HG03558 (cell line): ENCODE results near the gene FBXO5.
"Not testable (repeated sequence)": the region's sequence is repeated elsewhere in the genome, so short reads cannot be mapped to it uniquely, and the experiment has no call there.

Experiments
- ATAC-seq: cut with Tn5 transposase; IDR thresholded peaks from one replicate; pipeline ENCODE4 v1.9.1; 2021; ENCODE audit warnings: moderate number of reproducible peaks; ENCODE audit not compliant: unreplicated experiment; ENCODE audit errors: extremely low read depth

The FBXO5 gene

DNA sequence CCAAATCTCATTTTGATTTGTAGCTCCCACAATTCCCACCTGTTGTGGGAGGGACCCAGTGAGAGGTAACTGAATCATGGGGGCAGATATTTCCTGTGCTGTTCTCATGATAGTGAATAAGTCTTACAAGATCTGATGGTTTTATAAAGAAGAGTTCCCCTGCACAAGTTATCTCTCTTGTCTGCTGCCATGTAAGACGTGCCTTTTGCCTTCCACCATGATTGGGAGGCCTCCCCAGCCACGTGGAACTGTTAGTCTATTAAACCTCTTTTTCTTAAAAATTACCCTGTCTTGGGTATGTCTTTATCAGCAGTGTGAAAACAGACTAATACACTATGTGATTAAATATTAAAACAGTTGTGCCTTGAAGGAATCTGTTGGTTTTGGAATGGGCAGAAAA is 16.7 kb upstream of the FBXO5 start:
- ATAC-seq = not testable (repeated sequence)

DNA sequence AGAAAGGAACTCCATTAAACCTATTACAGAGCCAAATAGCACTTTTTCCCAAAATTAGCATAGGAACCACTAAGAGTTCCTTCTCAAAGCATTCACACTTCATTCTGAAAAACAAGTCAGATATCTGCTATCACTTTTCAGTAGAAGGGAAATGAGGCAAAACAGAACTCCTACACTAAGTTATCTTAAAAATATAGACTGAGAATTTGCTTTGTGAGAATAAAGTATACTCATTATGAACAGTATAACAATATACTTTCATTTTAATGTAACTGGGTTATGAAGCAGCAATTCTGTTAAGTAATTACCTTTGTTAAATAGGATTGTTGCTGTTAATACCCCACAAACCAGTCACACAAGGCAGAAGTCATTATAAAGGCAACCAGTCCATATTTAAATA is 11.0 kb upstream of the FBXO5 start:
- no peak for ATAC-seq

DNA sequence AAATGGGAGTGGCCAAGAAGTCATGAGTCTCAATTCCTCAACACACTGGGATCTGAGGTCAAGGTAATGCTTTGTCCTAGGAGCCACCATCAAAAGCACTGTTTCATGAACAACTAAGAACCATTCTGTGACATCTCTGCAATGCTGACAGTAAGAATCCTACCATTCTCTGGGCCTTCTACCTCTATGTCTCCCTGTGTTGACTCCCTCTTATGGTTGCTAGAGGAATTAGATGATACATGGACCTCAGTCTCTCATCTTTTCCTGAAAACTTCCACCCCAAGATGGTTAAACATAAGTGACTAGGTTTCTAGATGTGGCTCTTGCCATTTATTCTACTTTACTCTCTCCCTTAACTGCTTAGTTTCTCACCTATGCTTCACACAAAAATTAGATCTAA is 10.6 kb upstream of the FBXO5 start:
- no peak for ATAC-seq

DNA sequence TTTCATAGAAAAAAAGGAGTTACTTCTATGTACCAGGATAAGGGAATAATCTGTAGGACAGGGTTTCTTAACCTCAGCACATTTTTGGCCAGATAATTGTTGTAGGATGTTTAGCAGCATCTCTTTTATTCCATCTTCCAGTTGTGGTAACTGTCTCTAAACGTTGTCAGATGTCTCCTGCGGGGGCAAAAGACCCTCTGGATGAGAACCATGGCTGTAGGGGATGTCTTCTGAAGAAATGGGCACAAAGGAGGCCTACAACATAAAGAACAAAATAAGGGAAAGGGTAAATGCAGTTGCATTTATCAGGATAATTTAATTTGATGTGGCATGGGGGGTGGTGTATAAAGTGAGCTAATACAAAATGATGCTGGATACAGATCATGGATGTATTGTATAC is 4.1 kb upstream of the FBXO5 start:
- ATAC-seq = no peak

DNA sequence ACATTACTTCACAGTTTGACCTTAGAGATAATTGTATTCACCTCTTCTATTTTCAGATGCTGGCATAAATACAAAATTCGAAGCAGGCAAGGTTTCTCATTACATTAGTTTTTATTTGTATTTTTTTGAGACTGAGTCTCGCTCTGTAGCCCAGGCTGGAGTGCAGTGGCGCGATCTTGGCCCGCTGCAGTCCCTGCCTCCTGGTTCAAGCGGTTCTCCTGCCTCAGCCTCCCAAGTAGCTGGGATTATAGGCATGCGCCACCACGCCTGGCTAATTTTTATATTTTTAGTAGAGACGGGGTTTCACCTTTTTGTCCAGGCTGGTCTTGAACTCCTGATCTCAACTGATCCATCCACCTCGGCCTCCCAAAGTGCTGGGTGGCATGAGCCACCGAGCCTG is 2.5 kb upstream of the FBXO5 start:
- not testable (repeated sequence) for ATAC-seq

DNA sequence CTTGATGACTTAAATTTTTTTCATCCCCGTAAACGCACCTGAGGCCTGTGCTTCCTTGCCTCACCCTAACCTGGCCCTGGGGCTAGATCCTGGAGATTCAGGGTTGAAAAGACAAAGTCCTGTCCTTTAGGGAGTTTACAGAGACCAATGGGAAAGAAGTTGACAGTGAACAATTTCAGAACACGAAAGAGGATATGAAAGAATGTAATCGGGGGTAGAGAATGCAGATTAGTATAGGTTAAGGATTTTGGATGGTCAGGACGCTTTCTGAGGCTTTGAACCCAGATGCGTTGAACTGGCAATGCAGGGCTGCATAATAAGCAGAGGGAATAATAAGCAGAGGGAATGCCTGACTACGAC is 1.7 kb upstream of the FBXO5 start:
- peak; percentile 18 for ATAC-seq

DNA sequence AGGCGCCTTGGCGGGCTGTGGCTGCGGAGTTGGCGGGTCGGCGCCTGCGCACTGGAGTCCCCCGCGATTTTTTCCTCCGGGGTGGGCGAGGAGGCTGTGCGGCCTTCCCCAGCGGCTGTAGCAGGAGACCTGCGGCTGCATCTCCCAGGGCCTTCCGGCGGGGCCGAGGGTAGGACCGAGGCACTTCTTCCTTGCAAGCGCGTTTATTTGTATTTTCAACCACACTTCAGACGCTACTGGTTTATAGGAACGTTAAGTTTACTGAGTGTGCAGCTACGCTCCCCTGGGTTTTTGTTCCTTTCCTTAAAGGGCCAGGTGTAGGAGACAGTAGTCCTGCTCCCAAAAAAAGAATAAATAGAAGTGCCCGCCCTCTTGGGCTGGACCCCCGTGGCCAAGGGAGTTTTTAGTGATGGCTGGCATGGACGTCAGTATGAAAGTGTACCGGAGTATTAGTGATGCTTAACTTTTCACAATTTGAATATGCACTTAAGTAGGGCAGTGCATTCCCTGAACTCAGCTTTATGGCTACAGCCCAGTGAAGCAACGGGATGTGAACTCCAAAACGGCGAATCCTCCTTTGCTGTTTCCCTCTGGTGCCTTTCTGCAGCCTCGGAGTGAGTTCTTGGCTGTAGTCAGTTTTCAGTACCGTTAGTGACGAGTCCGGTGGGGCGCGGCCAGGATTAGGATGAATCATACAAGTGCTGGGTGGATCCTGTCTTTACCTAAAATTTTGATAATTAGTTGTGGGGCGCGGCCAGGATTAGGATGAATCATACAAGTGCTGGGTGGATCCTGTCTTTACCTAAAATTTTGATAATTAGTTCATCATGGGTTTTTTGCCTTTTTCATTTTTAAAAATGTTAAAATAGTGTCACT is 1.0 kb upstream of the FBXO5 start:
- ATAC-seq = no peak

DNA sequence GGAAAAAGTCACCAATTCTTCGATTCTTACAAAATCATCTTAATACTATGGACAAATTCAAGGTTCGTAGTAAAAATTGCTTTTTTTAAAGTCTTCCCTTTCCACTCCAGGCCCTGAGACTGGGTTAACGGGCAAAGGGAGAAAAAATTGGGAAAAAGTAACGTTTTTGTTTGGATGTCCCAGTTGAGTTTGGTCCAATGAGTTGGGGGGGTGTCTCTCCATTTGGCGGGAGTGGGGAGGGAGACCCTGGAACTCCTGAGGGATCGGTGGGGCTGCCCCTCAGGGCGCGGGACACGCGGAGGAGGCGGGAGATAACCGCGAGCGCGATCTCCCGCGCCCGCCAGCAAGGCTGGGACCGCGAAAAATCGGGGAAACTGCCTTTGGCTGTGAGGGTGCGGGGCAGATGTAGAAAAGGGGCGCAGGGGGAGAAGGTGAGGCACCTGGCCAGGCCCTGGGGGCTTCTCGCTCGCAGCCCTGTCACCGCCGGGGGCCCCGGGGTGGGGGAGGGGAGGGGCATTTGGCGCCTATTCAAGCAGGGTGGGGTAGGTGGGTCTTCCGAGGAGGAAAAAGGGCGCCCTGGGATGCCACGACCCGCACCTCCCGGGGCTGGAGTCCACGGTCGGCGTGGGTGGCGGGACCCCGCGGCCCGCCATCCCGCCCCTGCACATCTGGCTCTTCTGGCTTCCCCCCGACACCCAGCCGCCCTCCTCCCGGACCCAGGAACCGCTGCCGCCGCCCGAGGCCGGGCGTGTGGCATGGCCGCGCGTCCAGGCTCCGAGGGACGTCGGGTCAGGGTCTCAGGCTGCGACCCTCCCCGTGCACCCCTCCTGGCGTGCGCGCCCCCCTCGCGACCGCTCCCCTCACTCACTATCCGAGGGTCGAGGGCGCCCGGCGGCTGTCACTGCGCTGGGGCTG is 595 bp downstream of the FBXO5 start:
- ATAC-seq = no peak

DNA sequence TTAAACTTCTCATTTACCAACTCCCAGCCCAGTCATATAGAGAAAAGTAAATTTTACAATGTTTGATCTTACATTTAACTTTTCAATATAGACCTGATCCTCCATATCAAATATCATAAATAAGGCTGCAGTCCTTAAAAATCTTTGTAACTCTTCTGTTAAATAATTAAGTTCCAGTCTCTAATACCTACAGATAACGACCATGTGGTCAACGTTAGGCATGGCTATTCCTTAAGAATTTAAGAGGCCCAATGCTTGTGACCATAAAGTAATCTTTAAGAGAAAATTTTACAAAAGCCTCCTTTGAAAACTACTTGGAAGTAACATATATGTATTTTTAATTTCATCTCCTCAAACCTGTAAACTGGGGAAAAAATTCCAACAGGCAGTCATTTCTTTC is 1.6 kb downstream of the FBXO5 start:
- no peak for ATAC-seq

DNA sequence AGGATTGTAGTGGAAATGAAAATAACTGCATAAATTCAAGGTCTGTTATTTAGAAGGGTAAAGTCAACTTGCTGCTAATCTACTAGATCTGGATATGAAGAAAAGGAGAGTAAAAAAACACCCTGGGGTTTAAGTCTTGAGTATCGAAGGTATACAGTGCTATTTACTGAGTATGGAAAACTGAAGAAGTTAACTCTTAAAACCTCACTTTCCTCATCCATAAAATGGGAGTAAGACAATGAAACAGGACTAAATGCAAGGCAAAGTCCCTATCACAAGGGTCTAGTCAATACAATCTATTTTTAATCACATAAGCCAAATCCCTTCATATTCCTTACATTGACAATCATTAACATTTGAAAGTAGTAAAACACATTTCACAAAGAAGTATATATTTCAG is 2.2 kb downstream of the FBXO5 start:
- ATAC-seq = no peak

DNA sequence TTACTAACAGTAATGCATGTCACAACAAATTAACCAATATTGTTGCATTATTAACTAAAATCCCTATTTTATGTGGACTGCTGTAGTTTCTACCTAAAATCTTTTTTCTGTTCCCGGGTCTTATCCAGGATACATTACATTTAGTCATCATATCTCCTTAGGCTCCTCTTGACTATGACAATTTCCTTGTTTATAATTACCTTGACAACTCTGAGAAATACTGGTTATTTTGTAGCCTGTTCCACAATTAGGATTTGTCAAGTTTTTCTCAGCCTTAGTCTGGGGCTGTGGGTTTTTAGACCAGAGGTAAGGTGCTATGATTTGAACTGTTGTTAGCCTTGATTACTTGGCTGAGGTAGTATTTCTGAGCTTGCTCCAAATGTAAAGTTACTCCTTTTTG is 3.7 kb downstream of the FBXO5 start:
- ATAC-seq = no peak

DNA sequence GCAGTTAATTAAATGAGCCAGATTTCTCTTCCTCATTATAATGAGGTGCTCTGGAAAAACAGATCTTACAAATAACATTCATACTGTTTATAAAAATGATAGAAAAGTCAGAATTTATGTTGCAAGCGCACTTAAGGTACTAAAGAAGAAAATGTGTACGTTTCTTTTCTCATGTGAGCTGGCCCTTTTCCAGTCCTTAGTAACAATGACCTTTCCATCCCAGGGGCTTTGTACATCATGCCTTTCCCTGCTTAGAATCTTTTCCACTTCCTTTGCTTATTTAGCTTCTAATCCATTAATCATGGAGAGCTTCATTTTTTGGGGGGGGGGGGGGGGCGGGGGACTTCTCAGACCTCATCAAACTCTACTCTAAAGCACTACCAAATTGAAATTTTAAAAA is 4.8 kb downstream of the FBXO5 start:
- ATAC-seq = no peak

DNA sequence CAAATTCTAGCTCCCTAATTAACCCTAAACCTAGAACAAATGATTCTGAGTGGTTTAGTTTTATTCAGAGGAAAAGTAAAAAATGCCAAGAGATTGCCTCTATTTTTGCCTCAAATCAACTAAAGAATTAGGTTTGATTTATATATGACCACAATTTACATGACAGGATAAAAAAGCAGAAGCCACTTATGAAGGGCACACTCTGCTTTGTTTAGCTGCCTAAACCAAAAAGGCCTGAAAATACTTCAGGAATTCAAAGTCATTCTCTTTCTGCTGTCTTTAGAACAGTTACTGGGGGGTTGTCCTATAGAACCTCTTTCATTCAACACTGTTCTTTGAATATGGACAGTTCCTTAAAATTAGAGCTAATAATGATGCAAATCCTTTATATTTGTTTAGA is 5.3 kb downstream of the FBXO5 start:
- no peak for ATAC-seq

DNA sequence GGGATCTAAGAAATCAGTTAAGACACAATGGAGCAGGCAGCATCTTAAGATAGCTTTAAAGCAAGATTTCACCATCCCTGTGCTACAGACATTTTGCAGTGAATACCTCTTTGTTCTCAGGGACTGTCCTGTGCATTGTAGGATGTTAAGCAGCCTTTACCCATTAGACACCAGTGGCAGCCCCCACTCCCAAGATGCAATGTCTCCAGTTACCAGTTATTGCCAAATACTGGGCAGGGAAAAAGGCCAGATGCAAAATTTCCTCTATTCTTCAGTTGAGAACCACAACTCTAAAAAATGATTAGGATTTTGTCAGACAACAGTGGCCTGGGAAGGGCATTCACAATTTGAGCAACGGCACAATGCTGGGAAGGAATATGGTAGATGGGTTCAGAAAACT is 6.1 kb downstream of the FBXO5 start:
- no peak for ATAC-seq

DNA sequence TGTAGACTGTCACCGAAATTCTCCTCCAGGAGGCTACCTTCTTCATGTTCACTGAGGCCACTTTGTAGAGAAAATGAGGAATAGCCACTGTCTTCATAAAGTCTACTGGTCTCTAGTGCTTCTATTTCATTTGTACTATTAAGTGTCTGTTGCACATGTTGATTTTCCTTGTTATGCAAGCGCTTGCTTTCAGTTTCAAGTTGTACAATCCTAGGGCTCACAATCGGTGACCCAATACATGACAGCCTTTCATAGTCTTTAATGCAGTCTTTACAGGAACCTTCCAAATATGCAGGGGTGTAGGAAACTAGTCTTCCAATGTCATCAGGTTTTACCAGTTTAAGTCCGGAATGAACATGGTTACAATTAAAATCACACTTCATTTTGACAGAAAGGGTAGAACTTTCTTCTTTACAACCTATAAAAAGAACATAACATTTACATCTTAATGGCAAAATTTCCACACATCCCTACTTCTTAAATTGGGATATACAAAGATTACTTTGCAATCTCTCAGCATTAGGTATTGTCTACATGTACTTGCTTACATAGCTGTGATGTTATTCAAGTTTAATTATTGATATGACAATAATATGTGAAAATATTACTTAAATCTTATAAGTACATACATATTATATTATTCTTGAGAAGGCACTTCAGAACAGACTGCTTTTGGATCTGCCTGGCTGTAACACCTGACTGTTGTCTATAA is 7.5 kb downstream of the FBXO5 start:
- ATAC-seq = no peak

DNA sequence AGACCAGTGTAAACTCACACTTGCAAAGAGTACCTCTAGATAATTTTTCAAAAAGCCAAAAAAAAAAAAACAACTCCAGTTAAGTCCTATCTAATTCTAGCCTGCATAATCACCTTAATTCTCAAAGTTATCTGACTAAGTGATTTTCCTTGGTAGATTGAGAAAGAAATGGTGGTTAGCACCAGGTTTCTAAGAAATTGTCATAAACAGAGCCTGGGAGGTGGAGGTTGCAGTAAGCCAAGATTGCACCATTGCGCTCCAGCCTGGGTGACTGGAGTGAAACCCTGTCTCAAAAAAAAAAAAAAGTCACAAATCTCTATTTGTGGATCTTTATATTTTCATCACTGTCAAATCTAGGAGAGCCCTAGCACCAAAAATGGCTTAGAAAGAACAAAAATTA is 8.9 kb downstream of the FBXO5 start:
- ATAC-seq = no peak

DNA sequence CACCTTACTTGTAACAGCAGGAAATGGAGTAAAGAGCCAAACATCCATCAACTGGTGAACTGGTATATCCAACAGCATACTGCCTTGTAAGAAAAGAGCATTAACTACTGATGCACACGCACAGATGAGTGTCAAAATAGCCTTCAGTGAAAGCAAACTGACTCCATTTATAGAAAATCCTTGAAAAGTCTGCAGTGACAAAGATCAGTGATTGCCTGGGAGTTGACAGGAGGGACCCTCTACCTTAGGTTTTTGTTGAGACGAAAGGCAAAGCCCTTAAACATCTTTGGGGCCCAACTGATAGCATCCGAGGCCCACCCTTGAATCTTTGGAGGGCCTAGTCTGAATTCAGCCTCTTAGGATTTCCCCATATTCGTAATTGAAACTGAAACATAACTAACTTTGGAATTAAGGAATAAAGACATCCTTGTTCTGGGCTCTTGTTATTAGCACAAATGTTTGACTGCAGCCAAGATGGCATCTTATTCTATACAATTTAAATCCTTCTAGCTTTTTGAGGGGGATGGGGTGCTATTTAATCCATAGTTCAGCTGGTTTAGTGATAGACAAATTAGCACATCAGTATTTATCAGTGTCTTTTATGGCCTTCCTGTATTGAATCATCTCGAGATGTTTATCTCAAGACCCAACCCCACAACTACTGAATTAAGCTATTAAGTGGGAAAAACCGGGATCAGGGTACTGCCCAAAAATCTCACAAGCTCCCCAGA is 13.0 kb downstream of the FBXO5 start:
- ATAC-seq = no peak

DNA sequence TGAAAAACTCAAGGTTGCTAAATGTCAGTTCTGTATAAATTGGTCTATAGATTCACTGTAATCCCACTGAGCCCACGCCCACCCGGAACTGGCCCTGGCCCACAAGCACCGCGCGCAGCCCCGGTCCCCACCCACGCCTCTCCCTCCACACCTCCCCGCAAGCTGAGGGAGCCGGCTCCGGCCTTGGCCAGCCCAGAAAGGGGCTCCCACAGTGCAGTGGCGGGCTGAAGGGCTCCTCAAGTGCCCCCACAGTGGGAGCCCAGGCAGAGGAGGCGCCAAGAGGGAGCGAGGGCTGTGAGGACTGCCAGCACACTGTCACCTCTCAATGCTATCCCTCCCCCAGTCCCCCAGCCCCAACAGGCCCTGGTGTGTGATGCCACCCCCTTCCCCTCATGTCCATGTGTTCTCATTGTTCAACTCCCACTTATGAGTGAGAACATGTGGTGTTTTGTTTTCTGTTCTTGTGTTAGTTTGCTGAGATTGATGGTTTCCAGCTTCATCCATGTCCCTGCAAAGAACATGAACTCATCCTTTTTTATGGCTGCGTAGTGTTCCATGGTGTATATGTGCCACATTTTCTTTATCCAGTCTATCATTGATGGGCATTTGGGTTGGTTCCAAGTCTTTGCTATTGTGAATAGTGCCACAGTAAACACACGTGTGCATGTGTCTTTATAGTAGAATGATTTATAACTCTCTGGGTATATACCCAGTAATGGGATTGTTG is 16.5 kb downstream of the FBXO5 start:
- ATAC-seq = not testable (repeated sequence)

DNA sequence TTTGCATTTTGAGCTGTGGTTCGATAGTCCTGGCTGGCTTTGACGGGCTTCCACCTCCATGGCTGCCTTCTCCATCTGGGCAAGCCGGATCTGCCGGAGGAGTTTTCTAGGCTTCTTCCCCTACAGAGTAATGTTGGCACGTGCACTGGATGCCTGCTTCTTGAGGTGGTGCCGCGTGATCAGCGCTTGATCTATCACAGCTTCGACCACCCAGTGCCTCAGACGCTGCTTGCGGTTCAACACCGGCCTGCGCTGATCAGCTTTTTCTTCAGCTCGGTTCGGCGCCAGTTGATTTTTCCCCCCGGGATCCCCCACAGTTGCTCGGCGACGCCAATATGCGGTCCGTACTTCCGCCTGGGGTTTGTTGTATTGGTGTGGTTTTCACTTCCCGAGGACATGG is 23.5 kb downstream of the FBXO5 start:
- no peak for ATAC-seq

DNA sequence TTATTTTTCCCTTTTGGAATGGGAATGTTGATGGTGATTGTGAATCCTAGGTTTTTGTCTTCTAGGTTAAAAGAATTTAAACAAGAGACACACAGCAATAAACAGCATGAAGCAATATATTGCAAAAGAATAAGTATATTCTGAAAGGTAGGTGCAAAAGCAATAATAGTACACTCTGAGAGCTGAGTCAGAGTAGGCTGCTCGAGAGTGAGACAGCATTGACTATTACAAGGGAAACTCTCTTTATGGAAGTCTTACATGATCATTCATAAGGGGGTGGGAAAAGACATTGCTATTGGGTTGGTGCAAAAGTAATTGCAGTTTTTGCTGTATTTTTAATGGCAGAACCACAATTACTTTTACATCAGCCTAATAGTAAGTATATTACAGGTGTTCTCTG is 25.0 kb downstream of the FBXO5 start:
- no peak for ATAC-seq
